CD8-positive, alpha-beta memory T cell (primary cell): ENCODE results near the gene STK36. TPM values are rescaled to one million over a fixed set of nuclear protein-coding genes. Genes with fewer than 3 reads are reported as not detected.

ENCODE experiments used
- CTCF ChIA-PET: fragments of 350-600 bp; sonication (Branson Sonifier 250); formaldehyde crosslinking; loops from one replicate; lab custom pipeline; 2021; ENCODE audit warnings: antibody characterized with exemption; lab: Charles Lee
- POLR2A ChIA-PET: fragments of 350-600 bp; sonication (Branson Sonifier 250); formaldehyde crosslinking; loops from one replicate; lab custom pipeline; 2021; ENCODE audit warnings: antibody characterized with exemption; lab: Charles Lee
- DNase-seq, 5 donors: peaks; one replicate each; pipeline versions ENCODE4 v3.0.0 to v3.0.0-alpha.2; 2020 to 2022; ENCODE audit warnings: mixed read lengths in 1 of 5
- H3K27ac ChIP-seq: one replicate; pipeline ENCODE4 v1.7.0; 2013; ENCODE audit warnings: low read depth, mild to moderate bottlenecking, low read length, moderate library complexity
- H3K27me3 ChIP-seq: 2 replicates; pipeline ENCODE4 v1.7.0; 2013; ENCODE audit warnings: low read length, mild to moderate bottlenecking; ENCODE audit not compliant: insufficient read depth, poor library complexity, severe bottlenecking
- H3K36me3 ChIP-seq: 2 replicates; pipeline ENCODE4 v1.7.0; 2013; ENCODE audit warnings: mild to moderate bottlenecking, low read length, moderate library complexity; ENCODE audit not compliant: insufficient read depth
- H3K4me1 ChIP-seq: 2 replicates; pipeline ENCODE4 v1.7.0; 2013; ENCODE audit warnings: mild to moderate bottlenecking, low read length, moderate library complexity; ENCODE audit not compliant: insufficient read depth
- H3K4me3 ChIP-seq: 2 replicates; pipeline ENCODE4 v1.7.0; 2013; ENCODE audit warnings: mild to moderate bottlenecking, low read length
- H3K9me3 ChIP-seq: 2 replicates; pipeline ENCODE4 v1.7.0; 2013; ENCODE audit warnings: mild to moderate bottlenecking, low read length
- H3K27ac Mint-ChIP-seq, 8 donors: one replicate each; pipeline ENCODE4 v1.8.0; 2020 to 2021; ENCODE audit warnings: mixed read lengths in 8 of 8, mild to moderate bottlenecking in 6 of 8, inconsistent platforms in 3 of 8, moderate library complexity in 3 of 8
- H3K27me3 Mint-ChIP-seq, 2 donors: one replicate each; pipeline ENCODE4 v1.8.0; 2020 to 2021; ENCODE audit warnings: mixed read lengths in 2 of 2, mild to moderate bottlenecking in 1 of 2, moderate library complexity in 1 of 2
- H3K36me3 Mint-ChIP-seq, 3 donors: one replicate each; pipeline ENCODE4 v1.8.0; 2020 to 2021; ENCODE audit warnings: mixed read lengths in 3 of 3, inconsistent platforms in 1 of 3, mild to moderate bottlenecking in 1 of 3
- H3K4me1 Mint-ChIP-seq, 3 donors: one replicate each; pipeline ENCODE4 v1.8.0; 2020 to 2021; ENCODE audit warnings: mixed read lengths in 3 of 3, inconsistent platforms in 1 of 3, mild to moderate bottlenecking in 1 of 3
- H3K4me3 Mint-ChIP-seq, 7 donors: one replicate each; pipeline ENCODE4 v1.8.0; 2020 to 2021; ENCODE audit warnings: mixed read lengths in 7 of 7, mild to moderate bottlenecking in 6 of 7, moderate library complexity in 4 of 7, inconsistent platforms in 2 of 7
- H3K9me3 Mint-ChIP-seq, 5 donors: one replicate each; pipeline ENCODE4 v1.8.0; 2020 to 2022; ENCODE audit warnings: mixed read lengths in 5 of 5, mild to moderate bottlenecking in 3 of 5, moderate library complexity in 2 of 5, inconsistent platforms in 1 of 5
- polyA plus RNA-seq: library from polyadenylated mRNA; unstranded; fragments of 300-500 nt; fragmentation: Illumina TruSeq; gene quantifications from one replicate; pipeline ENCODE4 v1.2.3, GENCODE V29; 2021
- total RNA-seq, 2 experiments: library from RNA; stranded (reverse); gene quantifications; one replicate each; pipeline ENCODE4 v1.2.3, GENCODE V29; 2021

Gene STK36
- total RNA-seq = 10 to 100 TPM; 19.9 to 21.4 TPM
- polyA plus RNA-seq = 3.9 TPM

- Histone ChIP-seq H3K27ac (peak within 1 kb of the TSS; percentile 82), H3K4me1 (peaks cover 17% of the 10 kb centered on the region), H3K27me3 (no peaks in the 10 kb centered on the region), H3K36me3 (peaks cover 13% of the 10 kb centered on the region), H3K4me3 (peak within 1 kb of the TSS; percentile 97), H3K9me3 (no peaks in the 10 kb centered on the region)
- Mint-ChIP-seq H3K27me3 (no peaks in the 10 kb centered on the region), H3K9me3 (no peaks in the 10 kb centered on the region), H3K4me1 (peaks cover 21 to 35% (median 23%) of the 10 kb centered on the region in 3 donors), H3K4me3 (peak within 1 kb of the TSS; percentile 89 to 100 (median 98)), H3K27ac (peak within 1 kb of the TSS; percentile 85 to 99 (median 98)), H3K36me3 (peaks cover 0 to 43% (median 6%) of the 10 kb centered on the region in 3 donors)
- DNase-seq = peak; percentile 69 to 89 (median 78)
- POLR2A ChIA-PET = interaction anchor here (0.7 to 3.5 kb wide), 3 partner anchors 13 to 265 kb away, joined by 3 to 39 read pairs (median 3); partner anchors contain the start of genes BCS1L, TTLL4 and ZNF142
- CTCF ChIA-PET = interaction anchor here (1.0 to 3.0 kb wide), 5 partner anchors 13 to 731 kb away, joined by 3 to 34 read pairs (median 5); partner anchors contain the start of genes BCS1L, TTLL4 and ZNF142
Observed at GRCh38 chr2:218671654-218672566, at the start of gene STK36, which contains the start of gene RNF25. TSS of gene STK36 (plus strand) at chr2:218672086. CDS start at chr2:218672830, 744 bp downstream. TSS of gene RNF25 (minus strand) at chr2:218672002. CDS start at chr2:218671970, 32 bp downstream.

- Histone ChIP-seq H3K9me3 (no peaks in the 10 kb centered on the region), H3K4me1 (no peaks in the 10 kb centered on the region), H3K27me3 (no peaks in the 10 kb centered on the region), H3K27ac (no peak overlapping the region), H3K36me3 (no peaks in the 10 kb centered on the region), H3K4me3 (no peak overlapping the region)
- DNase-seq = no peak
- POLR2A ChIA-PET = no interaction called here
- Mint-ChIP-seq H3K27me3 (peaks cover 0 to 3% of the 10 kb centered on the region in 2 donors), H3K4me3 (no peak overlapping the region), H3K27ac (no peak overlapping the region), H3K9me3 (no peaks in the 10 kb centered on the region), H3K4me1 (no peaks in the 10 kb centered on the region), H3K36me3 (no peaks in the 10 kb centered on the region)
- CTCF ChIA-PET = no interaction called here
Observed at GRCh38 chr2:218622606-218623365, 49.1 kb upstream of the STK36 start.

- no peaks in the 10 kb centered on the region for H3K4me1 Mint-ChIP-seq
- H3K9me3 Mint-ChIP-seq = no peaks in the 10 kb centered on the region
- no peaks in the 10 kb centered on the region for H3K36me3 Mint-ChIP-seq
- no peak overlapping the region for H3K4me3 Mint-ChIP-seq
- CTCF ChIA-PET = no interaction called here
- no peak overlapping the region for H3K27ac ChIP-seq
- H3K27me3 ChIP-seq = no peaks in the 10 kb centered on the region
- POLR2A ChIA-PET = no interaction called here
- no peak overlapping the region for H3K4me3 ChIP-seq
- H3K27ac Mint-ChIP-seq = no peak overlapping the region
- no peaks in the 10 kb centered on the region for H3K36me3 ChIP-seq
- no peaks in the 10 kb centered on the region for H3K9me3 ChIP-seq
- peaks cover 0 to 1% of the 10 kb centered on the region in 2 donors for H3K27me3 Mint-ChIP-seq
- no peaks in the 10 kb centered on the region for H3K4me1 ChIP-seq
- DNase-seq = no peak
Observed at GRCh38 chr2:218623366-218623705, 48.5 kb upstream of the STK36 start.

- Histone ChIP-seq H3K9me3 (no peaks in the 10 kb centered on the region), H3K27me3 (no peaks in the 10 kb centered on the region), H3K4me1 (no peaks in the 10 kb centered on the region), H3K4me3 (no peak overlapping the region), H3K27ac (no peak overlapping the region), H3K36me3 (no peaks in the 10 kb centered on the region)
- H3K4me1 Mint-ChIP-seq = peaks cover 0 to 2% (median 0%) of the 10 kb centered on the region in 3 donors
- ChIA-PET POLR2A (no interaction called here), CTCF (no interaction called here)
- H3K36me3 Mint-ChIP-seq = no peaks in the 10 kb centered on the region
- H3K27ac Mint-ChIP-seq = peak overlapping the region in 1 of 8 donors; percentile 25
- no peak overlapping the region for H3K4me3 Mint-ChIP-seq
- DNase-seq = no peak
- no peaks in the 10 kb centered on the region for H3K9me3 Mint-ChIP-seq
- H3K27me3 Mint-ChIP-seq = peaks cover 0 to 1% of the 10 kb centered on the region in 2 donors
Observed at GRCh38 chr2:218626369-218626768, 45.5 kb upstream of the STK36 start.

GRCh38 chr2:218627939-218628338 lies 43.9 kb upstream of the STK36 start:
- Mint-ChIP-seq H3K27ac (peak overlapping the region in 1 of 8 donors; percentile 47), H3K4me1 (peaks cover 0 to 2% (median 0%) of the 10 kb centered on the region in 3 donors), H3K9me3 (no peaks in the 10 kb centered on the region), H3K27me3 (peaks cover 0 to 1% of the 10 kb centered on the region in 2 donors), H3K4me3 (no peak overlapping the region), H3K36me3 (peaks cover 0 to 3% (median 0%) of the 10 kb centered on the region in 3 donors)
- CTCF ChIA-PET = interaction anchor here (1.3 kb wide), 1 partner anchor 13 kb away, joined by 4 read pairs; no protein-coding TSS in a partner anchor
- H3K36me3 ChIP-seq = no peaks in the 10 kb centered on the region
- no peak overlapping the region for H3K27ac ChIP-seq
- POLR2A ChIA-PET = no interaction called here
- no peaks in the 10 kb centered on the region for H3K9me3 ChIP-seq
- no peak overlapping the region for H3K4me3 ChIP-seq
- no peaks in the 10 kb centered on the region for H3K4me1 ChIP-seq
- no peaks in the 10 kb centered on the region for H3K27me3 ChIP-seq
- DNase-seq = no peak

GRCh38 chr2:218631837-218632236 lies 40.0 kb upstream of the STK36 start:
- CTCF ChIA-PET = interaction anchor here (1.2 to 1.4 kb wide), 2 partner anchors 16 to 30 kb away, joined by 3 read pairs; no protein-coding TSS in a partner anchor
- DNase-seq = no peak
- no peak overlapping the region for H3K27ac ChIP-seq
- H3K27me3 ChIP-seq = no peaks in the 10 kb centered on the region
- Mint-ChIP-seq H3K27ac (no peak overlapping the region), H3K4me1 (peaks cover 0 to 2% (median 0%) of the 10 kb centered on the region in 3 donors), H3K4me3 (no peak overlapping the region), H3K9me3 (no peaks in the 10 kb centered on the region), H3K36me3 (peaks cover 0 to 40% (median 0%) of the 10 kb centered on the region in 3 donors), H3K27me3 (no peaks in the 10 kb centered on the region)
- no peaks in the 10 kb centered on the region for H3K4me1 ChIP-seq
- peaks cover 16% of the 10 kb centered on the region for H3K36me3 ChIP-seq
- H3K9me3 ChIP-seq = no peaks in the 10 kb centered on the region
- no peak overlapping the region for H3K4me3 ChIP-seq
- POLR2A ChIA-PET = no interaction called here

- CTCF ChIA-PET = no interaction called here
- H3K4me3 Mint-ChIP-seq = no peak overlapping the region
- peak overlapping the region in 3 of 8 donors; percentile 41 to 56 (median 55) for H3K27ac Mint-ChIP-seq
- H3K27me3 Mint-ChIP-seq = no peaks in the 10 kb centered on the region
- peaks cover 48% of the 10 kb centered on the region for H3K36me3 ChIP-seq
- DNase-seq = no peak
- H3K27ac ChIP-seq = no peak overlapping the region
- no peaks in the 10 kb centered on the region for H3K4me1 ChIP-seq
- no peaks in the 10 kb centered on the region for H3K4me1 Mint-ChIP-seq
- H3K4me3 ChIP-seq = no peak overlapping the region
- H3K9me3 Mint-ChIP-seq = no peaks in the 10 kb centered on the region
- no peaks in the 10 kb centered on the region for H3K9me3 ChIP-seq
- H3K36me3 Mint-ChIP-seq = peaks cover 6 to 76% (median 7%) of the 10 kb centered on the region in 3 donors
- no peaks in the 10 kb centered on the region for H3K27me3 ChIP-seq
- POLR2A ChIA-PET = no interaction called here
Observed at GRCh38 chr2:218635719-218636118, 36.2 kb upstream of the STK36 start.
